ENCODE measurements around the gene MFAP3L. TPM values are rescaled to one million over a fixed set of nuclear protein-coding genes. Genes with fewer than 3 reads are reported as not detected.

Gene MFAP3L
- 1 to 10 TPM; 2.4 to 4.7 TPM for total RNA-seq

DNA sequence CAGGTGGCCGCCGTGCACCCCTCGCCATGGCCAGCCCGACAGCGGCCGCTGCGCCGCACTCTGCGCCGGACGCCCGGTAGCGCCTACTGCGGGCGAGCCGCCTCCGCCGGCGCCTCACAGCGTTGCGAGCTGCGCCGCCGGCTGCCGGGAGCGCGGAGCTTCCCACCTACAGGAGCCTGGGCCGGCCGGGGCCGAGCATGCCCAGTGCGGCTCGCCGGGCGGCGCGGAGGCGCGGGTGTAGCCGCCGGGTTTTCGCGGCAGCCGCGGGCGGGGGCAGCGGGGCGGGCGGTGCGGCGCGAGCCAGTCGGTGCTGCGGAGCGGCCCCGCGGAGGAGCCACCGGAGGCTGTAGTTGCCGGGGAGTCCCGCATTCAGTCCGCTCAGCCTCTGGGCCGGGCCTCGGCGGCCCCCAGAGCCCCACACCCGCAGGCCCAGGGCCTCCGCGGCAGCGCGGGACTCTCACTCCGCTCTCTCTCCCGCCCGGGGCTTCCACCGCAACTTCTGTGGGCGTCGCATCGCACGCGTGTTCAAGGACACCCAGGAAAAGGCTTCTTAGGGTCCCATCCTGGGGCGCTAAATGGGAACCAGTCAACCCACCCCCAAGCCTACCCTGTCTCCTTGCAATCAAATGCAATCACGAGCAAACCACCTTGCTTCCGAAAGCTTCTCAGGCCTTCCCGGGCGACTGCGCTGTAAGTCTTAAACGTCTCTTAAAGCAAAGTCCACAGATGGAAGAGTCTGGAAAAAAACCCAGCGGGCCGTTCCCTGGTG is at the start of gene MFAP3L:
Gene MFAP3L, minus strand, starts transcription at position 143 of the 769 bp plus-strand sequence. CDS start 20,518 bp downstream, outside the sequence.
- no peaks in the 10 kb centered on the region for H3K27me3 ChIP-seq
- H3K4me1 ChIP-seq, result no peaks in the 10 kb centered on the region
- no peaks in the 10 kb centered on the region for H3K9me3 ChIP-seq
- peak; percentile 85 for DNase-seq
- intact Hi-C loops (cut with DNase I), result loop anchor here (10.0 kb wide), 1 partner anchor 412 kb away; the partner anchor contains the start of gene NEK1
- H3K36me3 ChIP-seq, result no peaks in the 10 kb centered on the region
- H3K27ac ChIP-seq, result peak within 1 kb of the TSS; percentile 84
- peak within 1 kb of the TSS; percentile 71 for H3K4me3 ChIP-seq
- TF ChIP-seq, protein P1, sequence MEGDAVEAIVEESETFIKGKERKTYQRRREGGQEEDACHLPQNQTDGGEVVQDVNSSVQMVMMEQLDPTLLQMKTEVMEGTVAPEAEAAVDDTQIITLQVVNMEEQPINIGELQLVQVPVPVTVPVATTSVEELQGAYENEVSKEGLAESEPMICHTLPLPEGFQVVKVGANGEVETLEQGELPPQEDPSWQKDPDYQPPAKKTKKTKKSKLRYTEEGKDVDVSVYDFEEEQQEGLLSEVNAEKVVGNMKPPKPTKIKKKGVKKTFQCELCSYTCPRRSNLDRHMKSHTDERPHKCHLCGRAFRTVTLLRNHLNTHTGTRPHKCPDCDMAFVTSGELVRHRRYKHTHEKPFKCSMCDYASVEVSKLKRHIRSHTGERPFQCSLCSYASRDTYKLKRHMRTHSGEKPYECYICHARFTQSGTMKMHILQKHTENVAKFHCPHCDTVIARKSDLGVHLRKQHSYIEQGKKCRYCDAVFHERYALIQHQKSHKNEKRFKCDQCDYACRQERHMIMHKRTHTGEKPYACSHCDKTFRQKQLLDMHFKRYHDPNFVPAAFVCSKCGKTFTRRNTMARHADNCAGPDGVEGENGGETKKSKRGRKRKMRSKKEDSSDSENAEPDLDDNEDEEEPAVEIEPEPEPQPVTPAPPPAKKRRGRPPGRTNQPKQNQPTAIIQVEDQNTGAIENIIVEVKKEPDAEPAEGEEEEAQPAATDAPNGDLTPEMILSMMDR (IDR thresholded peaks at IDR 0.05), result no peak
- peak within 1 kb of the TSS; percentile 80 to 82 for H3K9ac ChIP-seq (ENCODE audit: low read depth in 2 of 2, low read length in 2 of 2)

DNA sequence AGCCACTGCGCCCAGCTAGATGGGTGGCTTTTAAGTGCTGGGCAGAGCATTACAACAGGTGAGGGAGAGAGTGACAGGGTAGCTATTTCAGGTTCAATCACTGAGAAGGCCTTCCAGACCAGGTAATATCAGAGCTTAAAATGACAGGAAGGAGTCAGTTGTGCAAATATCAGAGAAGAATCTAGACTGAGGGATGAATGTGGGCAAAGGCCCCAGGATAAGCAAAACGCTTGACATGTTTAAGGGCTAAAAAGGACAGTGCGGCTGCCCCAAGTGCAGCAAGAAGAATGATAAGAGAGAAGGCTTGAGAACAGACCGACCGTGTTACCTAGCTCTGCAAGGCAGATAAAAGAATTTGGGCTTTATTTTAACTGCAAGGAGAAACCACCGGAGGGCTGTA is 45.0 kb upstream of the MFAP3L start:
- Histone ChIP-seq H3K4me3 (no peak overlapping the region), H3K27ac (no peak overlapping the region), H3K27me3 (no peaks in the 10 kb centered on the region), H3K9me3 (no peaks in the 10 kb centered on the region), H3K4me1 (no peaks in the 10 kb centered on the region), H3K36me3 (no peaks in the 10 kb centered on the region), H3K9ac (ENCODE audit: low read depth in 2 of 2, low read length in 2 of 2) (no peak overlapping the region)
- intact Hi-C loops (cut with DNase I), result no loop called here
- no peak for DNase-seq
- TF ChIP-seq, protein P1 (IDR thresholded peaks at IDR 0.05), result no peak

DNA sequence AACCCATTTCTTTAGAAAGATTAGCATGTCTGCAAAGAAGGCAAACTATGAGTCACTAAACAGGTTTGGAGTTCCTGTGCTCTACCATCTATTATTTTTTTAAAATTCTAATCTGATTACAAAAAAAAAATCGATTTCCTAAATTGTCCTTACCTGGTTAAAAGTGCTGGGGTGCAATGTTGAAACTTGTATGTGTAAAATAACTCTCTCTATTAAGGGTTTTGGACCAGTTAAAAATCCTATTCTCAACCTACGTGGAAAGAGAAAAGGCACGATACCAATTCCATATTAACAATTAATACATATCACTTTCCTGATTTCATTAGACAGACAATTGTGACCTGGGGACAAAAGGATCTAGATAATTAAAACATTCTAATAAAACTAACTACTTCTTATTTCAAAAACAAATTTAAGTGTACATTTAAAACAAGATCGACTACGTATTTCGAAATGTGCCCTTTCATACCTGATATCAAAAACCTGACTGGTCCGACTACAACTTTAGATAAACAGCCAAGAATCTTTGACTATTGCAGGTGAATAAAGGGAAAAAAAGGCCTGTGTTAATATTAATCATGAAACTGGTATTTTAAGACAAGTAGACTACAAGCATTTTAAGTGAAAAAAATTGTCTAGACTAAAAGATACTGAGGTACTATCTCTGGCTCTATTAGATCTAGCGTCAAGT is 42.4 kb upstream of the MFAP3L start:
- Histone ChIP-seq H3K27me3 (no peaks in the 10 kb centered on the region), H3K4me3 (no peak overlapping the region), H3K36me3 (no peaks in the 10 kb centered on the region), H3K9me3 (no peaks in the 10 kb centered on the region), H3K4me1 (no peaks in the 10 kb centered on the region), H3K27ac (no peak overlapping the region), H3K9ac (ENCODE audit: low read depth in 2 of 2, low read length in 2 of 2) (no peak overlapping the region)
- TF ChIP-seq, protein P1 (IDR thresholded peaks at IDR 0.05), result no peak
- intact Hi-C loops (cut with DNase I), result no loop called here
- DNase-seq, result no peak

DNA sequence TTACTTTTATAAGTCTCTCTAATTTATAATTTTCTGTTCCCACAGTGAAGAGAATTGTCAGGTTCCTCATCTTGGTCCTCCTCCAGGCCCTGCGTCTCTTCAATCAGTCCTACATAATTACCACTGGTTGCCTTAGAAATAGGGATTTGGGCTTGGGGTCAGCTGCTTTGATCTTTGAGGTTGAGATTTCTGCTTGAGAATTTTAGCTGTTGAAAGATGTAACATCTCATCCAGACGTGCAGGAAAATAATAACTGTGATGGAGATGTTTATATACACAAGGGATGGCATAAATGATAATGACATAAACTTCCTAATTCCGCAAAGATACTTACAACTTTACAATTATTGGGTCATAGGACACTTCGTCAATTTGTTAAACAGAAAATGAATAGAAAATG is 33.2 kb upstream of the MFAP3L start:
- intact Hi-C loops (cut with DNase I), result no loop called here
- H3K9ac ChIP-seq (ENCODE audit: low read depth in 2 of 2, low read length in 2 of 2), result no peak overlapping the region
- TF ChIP-seq, protein P1 (IDR thresholded peaks at IDR 0.05), result no peak

GRCh38 chr4:170058826-170059225 is 32.6 kb upstream of the MFAP3L start:
- TF ChIP-seq, protein P1 (IDR thresholded peaks at IDR 0.05), result no peak
- H3K27me3 ChIP-seq, result no peaks in the 10 kb centered on the region
- no peak overlapping the region for H3K9ac ChIP-seq (ENCODE audit: low read depth in 2 of 2, low read length in 2 of 2)
- H3K4me1 ChIP-seq, result no peaks in the 10 kb centered on the region
- no peak overlapping the region for H3K27ac ChIP-seq
- DNase-seq, result no peak
- no peaks in the 10 kb centered on the region for H3K9me3 ChIP-seq
- H3K36me3 ChIP-seq, result no peaks in the 10 kb centered on the region
- no peak overlapping the region for H3K4me3 ChIP-seq
- intact Hi-C loops (cut with DNase I), result no loop called here

More for the DNA sequence above, 33.2 kb upstream of the MFAP3L start:
- DNase-seq, result no peak
- no peaks in the 10 kb centered on the region for H3K36me3 ChIP-seq
- no peak overlapping the region for H3K4me3 ChIP-seq
- no peaks in the 10 kb centered on the region for H3K27me3 ChIP-seq
- H3K27ac ChIP-seq, result no peak overlapping the region
- no peaks in the 10 kb centered on the region for H3K4me1 ChIP-seq
- no peaks in the 10 kb centered on the region for H3K9me3 ChIP-seq

All from colonic mucosa (tissue), 4 donors.